GM21390 (cell line): ENCODE results near the gene ZNF124.
"Not testable (repeated sequence)": the region's sequence is repeated elsewhere in the genome, so short reads cannot be mapped to it uniquely, and the experiment has no call there.

Source experiments
- ATAC-seq: cut with Tn5 transposase; IDR thresholded peaks from one replicate; pipeline ENCODE4 v1.9.1; 2021; ENCODE audit not compliant: unreplicated experiment

ZNF124 gene

DNA sequence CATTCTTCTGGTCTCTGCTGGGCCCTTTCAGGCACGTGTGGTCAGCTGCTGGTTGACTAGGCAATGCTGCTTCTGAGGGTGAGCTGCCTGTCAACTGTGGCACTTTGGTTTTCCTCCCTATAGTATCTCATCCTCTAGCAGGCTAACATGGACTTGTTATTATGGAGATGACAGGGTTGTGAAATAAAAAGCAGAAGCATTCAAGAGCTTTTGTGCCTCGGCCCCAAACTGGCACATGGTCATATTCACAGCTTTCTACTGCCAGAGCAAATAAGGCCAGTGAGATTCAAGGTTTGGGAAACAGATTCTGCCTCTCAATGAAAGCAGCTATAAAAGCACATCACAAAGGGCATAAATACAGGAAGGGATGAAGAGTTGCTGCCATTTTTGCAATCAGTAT lies 1.6 kb upstream of the ZNF124 start:
- ATAC-seq: no peak

DNA sequence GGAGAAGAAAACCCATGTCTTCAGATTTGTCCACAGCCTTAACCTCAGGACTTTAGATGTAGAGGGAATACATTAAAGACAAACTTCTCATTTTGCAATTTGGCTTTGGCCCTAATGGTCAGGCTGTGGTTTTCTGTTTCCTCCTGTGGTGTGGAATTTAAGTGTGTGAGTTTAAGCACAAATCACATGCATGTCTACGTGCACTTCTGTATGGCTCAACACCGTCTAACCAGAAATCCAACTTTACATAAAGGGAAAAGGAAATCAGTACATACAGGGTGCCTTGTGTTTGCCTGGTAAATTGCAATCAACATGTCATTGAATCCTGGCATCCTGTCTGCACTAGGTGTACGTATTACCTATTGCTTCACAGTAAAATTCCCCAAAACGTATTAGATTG lies 1.2 kb upstream of the ZNF124 start:
- ATAC-seq: no peak

DNA sequence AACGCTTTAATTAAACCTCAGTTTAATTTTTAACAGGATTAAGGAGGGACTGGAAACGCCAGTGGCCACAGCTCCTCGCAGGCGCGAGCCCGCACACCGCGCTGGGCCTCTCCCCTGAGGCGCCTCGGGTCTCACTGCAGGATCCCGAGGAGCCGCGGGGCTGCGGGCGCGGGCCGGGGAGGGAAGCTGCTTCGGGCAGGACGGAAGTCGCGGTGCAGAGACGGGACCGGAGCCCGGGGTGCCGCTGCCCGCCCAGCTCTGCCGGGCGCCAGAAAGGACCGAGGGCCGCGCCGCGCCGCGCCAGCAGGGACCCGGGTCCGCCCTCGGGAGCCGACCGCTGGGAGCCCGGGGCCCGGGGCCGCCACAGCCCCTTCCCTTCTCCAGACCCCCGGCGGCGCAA lies 377 bp downstream of the ZNF124 start:
- ATAC-seq: peak; percentile 46

DNA sequence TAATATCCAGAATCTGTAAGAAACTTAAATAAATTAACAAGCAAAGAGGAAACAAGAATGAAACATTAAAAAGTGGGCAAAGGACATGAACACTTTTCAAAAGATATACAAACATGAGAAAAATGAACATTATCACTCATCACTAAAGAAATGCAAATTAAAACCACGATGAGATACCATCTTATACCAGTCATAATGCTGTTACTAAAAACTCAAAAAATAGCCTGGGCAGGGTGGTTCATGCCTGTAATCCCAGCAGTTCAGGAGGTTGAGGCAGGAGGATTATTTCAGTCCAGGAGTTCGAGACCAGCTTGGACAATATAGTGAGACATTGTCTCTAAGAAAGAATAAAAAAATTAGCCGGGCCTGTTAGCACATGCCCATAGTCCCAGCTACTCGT lies 6.1 kb downstream of the ZNF124 start:
- no peak for ATAC-seq

DNA sequence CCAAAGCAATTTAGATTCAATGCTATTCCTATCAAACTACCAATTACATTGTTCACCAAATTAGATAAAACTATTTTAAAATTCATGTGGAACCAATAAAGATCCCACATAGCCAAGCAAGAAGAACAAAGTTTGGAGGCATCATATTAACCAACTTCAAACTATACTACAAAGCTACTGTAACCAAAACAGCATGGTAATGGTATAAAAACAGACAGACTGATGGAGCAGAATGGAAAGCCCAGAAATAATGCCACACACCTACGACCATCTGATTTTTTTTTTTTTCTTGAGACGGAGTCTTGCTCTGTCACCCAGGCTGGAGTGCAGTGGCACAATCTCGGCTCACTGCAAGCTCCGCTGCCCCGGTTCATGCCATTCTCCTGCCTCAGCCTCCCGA lies 7.1 kb downstream of the ZNF124 start:
- ATAC-seq: no peak

DNA sequence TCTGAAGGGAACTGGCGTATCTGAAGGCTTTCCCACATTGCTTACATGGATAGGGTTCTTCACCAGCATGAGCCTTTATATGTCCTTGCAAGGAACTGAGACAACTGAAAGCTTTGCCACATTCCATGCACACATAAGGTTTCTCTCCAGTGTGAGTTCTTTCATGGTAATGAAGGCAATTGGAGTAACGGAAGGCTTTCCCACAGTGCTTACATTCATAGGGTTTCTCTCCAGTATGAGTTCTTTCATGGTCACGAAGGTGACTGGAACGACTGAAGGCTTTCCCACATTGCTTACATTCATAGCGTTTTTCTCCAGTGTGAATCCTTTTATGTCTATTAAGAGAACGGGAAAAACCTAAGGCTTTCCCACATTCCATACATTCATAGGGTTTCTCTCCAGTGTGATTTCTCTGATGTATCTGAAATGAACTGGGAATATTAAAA lies 15.0 kb downstream of the ZNF124 start:
- no peak for ATAC-seq

DNA sequence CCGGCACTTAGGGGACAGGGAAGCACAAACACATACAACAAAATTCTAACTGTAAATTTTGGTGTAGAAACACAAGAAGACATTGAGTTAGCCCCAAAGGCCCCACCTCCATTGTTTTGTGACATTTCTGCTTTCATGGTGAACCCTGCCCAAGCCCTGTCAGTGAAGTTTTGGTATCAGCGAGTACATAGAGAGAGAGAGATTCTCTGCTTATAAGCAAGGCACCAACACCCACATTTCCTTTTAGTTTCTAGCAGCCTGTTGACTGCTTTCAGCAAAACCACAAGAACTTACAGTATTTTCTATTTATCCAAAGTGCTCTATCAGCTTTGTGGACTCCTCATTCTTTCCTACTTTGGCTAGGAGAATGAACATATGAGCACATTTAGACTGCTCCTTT lies 24.0 kb downstream of the ZNF124 start:
- no peak for ATAC-seq

DNA sequence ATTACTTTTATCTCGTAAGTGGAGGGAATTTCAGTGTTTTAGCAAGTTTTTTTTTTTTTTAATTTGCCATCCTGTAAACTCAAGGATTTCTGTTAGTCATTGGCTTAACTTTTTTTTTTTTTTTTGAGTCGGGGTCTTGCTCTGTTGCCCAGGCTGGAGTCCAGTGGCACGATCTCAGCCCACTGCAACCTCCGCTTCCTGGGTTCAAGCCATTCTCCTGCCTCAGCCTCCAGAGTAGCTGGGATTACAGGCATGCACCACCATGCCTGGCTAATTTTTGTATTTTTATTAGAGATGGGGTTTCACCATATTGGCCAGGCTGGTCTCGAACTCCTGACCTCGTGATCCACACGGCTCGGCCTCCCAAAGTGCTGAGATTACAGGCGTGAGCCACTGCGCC lies 24.7 kb downstream of the ZNF124 start:
- not testable (repeated sequence) for ATAC-seq

DNA sequence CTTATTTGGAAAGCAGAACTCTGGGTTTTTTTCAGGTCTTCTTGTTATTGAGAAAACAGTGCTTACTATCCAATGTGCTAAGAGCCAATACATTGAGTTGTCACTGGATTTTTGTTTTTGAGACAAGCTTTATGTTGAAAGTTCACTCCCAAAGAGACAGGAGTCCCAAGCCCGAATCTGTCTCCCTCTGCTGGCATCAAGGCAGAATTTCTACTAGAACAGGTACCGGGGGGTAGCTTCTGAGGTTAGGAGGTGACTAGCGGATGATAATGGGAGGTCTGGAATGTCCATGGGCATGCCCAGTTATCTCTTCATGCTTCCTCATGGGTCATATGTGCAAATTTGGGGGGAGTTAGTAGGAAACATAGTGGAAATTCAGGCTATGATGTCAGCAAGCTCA lies 25.1 kb downstream of the ZNF124 start:
- no peak for ATAC-seq

DNA sequence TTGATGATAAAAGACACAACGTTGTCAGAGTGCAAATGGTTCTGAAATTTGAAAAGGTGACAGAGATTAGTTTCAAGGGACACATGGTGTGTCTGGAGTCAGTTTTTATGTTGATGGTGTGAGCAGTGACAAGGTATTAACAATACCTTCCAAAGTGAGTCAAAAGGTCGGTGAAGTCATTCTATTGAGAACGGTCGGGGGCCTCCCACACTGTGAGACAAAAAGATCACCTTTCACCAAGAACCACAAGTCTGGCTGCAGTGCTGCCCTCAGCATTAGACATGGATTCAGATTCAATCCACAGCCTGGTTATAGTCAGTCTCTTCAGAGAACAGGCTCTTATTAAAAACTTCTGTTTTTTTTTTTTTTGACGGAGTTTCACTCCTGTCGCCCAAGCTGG lies 26.5 kb downstream of the ZNF124 start:
- no peak for ATAC-seq

DNA sequence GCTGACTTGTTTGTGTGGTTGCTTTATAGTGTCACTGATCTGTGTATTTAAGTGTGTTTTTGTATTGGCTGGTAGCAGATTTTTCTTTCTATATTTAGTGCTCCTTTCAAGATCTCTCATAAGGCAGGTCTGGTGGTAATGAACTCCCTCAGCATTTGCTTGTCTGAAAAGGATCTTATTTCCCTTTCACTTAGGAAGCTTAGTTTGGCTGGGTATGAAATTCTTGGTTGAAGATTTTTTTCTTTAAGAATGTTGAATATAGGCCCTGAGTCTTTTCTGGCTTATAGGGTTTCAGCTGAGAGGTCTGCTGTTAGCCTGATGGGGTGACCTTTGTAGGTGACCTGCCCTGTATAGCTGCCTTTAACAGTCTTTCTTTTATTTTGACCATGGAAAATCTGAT lies 32.3 kb downstream of the ZNF124 start:
- not testable (repeated sequence) for ATAC-seq

DNA sequence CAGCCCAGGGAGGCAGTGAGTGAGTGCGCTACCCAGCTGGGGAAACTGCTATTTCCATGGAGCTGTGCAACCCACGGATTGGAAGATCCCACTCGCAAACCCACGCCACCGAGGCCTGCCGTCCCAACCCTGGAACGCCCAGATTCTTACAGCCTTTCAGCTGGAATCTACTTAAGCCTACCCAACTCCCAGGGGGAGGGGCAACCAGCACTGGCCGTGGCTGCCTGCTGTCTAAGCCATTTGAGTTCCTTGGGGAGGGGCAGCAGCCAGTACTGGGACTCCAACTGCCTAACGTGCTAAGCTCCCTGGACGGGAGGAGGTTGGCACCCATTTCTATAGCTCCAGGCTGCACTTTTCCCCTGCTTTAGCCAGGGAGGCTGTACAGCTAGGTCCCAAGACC lies 40.6 kb downstream of the ZNF124 start:
- ATAC-seq: no peak

DNA sequence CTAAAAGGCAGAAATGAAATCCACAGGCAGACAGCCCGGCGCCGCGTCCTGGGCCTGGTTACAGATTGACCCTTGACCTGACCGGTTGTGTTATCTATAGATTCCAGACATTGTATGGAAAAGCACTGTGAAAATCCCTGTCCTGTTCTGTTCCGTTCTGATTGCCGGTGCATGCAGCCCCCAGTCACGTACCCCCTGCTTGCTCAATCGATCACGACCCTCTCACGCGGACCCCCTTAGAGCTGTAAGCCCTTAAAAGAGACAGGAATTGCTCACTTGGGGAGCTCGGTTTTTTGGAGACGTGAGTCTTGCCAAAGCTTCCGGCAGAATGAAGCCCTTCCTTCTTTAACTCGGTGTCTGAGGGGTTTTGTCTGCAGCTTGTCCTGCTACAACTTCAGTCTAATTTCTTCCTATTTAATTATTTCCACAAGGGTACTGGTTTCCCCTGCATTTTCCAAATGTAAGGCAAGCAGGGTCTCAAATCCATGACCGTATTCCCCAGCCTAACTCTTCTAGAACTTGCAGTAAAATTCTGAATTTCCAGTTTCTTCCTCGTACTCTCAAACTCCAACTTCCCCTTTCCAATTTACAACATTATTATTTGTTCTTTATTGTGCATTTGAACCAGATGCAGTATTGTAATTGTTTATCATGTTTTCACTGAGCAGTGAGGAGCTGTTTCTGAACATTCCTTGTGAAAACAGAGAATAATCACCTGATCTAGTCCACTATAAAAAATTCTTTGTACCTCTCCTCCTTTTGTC lies 44.1 kb downstream of the ZNF124 start:
- not testable (repeated sequence) for ATAC-seq

DNA sequence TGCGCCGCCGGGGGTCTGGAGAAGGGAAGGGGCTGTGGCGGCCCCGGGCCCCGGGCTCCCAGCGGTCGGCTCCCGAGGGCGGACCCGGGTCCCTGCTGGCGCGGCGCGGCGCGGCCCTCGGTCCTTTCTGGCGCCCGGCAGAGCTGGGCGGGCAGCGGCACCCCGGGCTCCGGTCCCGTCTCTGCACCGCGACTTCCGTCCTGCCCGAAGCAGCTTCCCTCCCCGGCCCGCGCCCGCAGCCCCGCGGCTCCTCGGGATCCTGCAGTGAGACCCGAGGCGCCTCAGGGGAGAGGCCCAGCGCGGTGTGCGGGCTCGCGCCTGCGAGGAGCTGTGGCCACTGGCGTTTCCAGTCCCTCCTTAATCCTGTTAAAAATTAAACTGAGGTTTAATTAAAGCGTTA lies 45.2 kb downstream of the ZNF124 start:
- peak; percentile 51 for ATAC-seq

DNA sequence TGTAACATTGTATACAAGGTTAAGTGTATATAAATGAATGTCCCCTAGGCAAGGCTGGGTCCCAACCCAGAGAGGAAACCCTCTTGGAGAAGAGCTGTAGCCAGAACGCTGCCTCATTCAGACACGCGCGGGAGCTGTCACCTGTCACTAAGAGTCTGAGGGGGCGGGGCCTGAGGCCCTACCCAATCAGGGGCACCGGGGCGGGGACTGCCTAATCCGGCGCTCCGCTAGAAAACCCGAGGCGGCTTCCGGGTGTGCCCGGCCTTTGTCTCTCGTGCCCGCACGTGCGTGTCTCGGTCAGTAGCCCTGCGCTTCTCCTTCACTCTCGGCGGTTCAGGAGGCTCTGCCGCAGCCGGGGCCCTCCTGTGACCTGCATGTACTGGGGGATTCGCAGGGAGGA lies 45.7 kb downstream of the ZNF124 start:
- peak; percentile 99 for ATAC-seq

DNA sequence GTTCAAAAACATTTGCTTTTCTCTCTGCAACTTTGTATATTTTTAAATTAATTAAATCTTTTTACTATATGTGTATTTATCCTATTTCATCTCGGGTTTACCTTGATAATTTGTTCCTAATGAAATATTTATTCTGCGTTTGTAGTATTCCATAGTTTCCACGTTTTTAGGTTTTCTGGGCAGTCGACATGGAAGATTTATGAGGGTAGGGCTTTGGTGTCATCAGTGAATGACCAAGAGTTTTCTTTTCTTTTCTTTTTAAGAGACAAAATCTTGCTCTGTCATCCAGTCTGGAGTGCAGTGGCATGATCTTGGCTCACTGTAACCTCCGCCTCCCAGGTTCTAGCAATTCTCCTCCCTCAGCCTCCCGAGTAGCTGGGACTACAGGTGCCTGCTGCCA lies 50.4 kb downstream of the ZNF124 start:
- ATAC-seq: no peak

DNA sequence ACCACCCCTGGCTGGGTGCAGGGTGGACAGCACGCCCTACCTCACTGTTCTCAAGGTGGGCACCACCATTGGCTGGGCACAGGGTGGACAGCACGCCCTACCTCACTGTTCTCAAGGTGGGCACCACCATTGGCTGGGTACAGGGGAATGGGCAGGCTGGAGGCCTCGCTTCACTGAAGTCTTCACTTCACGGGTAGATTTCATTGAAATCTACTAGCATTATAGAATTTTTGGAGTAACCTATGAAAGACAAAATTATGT lies 51.5 kb downstream of the ZNF124 start:
- not testable (repeated sequence) for ATAC-seq

DNA sequence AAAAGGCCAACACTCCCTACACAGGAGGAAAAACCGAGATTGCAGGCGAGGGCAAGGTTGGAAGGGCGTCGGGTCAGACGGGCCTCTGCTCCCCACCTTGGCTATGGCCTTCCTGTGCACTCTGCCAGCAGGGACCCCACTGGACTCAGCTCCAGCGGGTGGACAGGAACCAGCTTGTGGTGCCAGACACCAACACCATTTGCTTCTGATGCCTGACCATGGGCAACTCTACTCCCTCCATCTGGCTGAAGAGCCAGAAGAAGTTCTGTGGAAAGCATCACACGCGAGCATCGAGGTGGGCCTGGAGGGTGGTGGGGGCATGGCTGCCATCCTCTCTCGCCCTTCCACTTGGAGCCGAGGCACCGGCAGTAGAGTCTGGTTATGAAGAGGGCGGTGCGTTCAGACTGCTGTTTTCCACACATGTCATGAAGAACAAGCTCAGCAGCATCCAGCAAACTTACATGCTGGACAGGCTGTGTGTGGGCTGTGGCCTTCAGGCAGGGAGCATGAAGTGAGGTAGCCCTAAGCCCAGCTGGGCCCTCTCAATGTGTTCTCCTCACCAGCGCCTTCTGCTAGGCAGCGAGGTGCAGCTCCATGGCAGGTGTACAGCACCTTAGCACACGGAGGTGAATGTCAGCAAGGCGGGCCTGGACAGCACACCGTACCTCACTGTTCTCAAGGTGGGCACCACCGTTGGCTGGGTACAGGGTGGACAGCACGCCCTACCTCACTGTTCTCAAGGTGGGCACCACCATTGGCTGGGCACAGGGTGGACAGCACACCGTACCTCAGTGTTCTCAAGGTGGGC lies 52.0 kb downstream of the ZNF124 start:
- ATAC-seq: no peak

DNA sequence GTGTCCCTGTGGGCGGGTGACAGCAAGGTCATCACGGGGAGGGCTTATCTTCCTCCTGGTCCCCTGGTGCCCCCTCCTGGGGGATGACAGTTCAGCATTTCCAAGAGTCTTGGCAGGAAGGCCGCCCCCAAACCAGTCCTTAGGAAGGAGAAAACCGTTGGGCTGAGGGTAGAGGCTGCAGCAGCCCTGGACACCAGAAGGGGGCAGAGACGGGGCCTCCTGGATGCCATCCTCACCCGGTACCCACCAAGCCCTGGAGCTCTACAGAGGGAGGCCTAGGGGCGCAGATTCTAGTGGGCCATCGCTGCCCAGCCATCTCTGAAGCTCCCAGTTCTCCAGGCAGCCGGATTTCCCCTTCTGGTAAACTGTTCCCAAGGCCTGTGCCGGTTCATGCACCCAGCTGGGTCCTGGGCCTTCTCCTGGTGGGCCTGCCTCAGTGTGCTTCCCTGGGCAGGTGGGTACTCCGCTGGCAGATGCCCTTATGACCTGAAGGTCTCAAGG lies 52.8 kb downstream of the ZNF124 start:
- ATAC-seq: no peak

DNA sequence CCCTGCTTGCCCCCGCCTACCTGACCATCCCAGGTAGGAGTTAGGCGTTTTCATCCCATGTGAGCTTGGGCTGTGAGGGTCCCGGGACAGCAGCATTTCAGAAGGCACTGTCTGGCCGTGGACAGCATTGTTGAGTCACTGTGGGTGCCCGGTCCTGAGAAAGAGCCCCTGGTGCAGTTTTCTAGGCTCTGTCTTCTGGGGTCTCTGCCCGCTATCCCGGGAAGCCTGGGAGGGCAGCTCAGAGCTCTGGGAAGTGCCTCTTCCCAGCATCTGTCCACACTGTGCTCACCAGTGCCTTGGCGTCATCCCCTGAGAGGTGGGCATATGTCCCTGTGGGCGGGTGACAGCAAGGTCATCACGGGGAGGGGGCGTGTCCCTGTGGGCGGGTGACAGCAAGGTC lies 56.3 kb downstream of the ZNF124 start:
- no peak for ATAC-seq

DNA sequence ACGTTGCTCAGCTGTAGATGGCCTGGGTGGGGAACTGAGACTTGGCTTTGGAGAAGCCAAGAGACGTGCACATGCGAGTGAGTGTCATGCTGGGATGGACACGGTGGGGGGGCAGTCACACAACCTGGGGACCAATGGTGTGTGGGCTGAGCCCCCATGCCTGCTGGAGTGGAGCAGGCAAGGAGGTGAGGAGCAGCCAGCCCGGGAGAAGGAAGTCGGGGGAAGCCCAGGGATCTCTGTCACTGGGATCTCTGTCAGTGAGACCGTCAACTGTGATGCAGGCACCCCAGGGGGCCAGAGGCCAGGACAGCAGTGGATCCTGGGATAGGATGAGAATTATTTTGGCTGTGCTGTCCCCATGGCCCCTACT lies 56.7 kb downstream of the ZNF124 start:
- ATAC-seq: no peak

DNA sequence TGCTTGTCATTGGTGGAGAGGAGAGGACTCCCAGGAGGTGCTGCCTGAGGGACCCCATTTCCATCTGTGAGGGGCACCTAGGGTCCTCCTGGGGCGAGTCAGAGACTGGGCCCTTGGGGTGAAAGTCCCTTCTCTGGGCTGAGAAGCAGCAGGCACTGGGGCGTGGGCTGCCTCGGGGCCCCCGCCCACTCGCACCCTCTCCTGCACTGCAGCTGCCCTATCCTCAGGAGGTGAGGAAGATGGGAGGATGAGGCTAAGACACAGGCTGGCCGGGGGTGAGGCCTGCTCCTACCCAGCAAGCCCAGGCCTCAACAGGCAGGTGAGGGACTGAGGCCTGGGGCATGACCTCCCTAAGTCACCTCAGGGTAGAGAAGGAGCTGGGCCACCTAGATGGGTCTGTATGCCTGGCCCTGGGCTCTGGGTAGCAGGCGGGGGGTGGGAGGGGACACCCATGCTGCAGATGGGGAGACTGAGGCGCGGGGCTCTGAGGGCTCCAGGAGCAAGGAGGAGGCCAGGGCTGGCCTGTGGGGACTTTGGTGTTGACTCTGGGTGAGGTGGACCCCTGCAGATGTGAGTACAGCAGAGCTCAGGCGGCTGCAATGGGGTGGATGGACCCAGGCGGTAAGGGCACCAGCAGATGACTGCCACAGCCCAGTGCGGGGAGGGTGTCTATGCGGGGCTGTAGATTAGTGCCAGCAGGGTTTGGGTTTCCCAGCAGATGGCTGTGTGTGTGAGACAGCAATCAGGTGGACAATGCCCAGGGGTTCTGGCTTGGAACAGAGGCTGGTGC lies 57.3 kb downstream of the ZNF124 start:
- no peak for ATAC-seq
